GM12873 (cell line): ENCODE data around the gene MMP17.

ENCODE experiments used
- TF ChIP-seq, protein P1 (sequence below): IDR thresholded peaks from 2 replicates; pipeline ENCODE4 v1.5.1; 2012; ENCODE audit warnings: low read depth, mild to moderate bottlenecking, moderate library complexity, low read length, control low read depth; ENCODE audit not compliant: insufficient read depth; ENCODE audit errors: missing control alignments

Gene MMP17

DNA sequence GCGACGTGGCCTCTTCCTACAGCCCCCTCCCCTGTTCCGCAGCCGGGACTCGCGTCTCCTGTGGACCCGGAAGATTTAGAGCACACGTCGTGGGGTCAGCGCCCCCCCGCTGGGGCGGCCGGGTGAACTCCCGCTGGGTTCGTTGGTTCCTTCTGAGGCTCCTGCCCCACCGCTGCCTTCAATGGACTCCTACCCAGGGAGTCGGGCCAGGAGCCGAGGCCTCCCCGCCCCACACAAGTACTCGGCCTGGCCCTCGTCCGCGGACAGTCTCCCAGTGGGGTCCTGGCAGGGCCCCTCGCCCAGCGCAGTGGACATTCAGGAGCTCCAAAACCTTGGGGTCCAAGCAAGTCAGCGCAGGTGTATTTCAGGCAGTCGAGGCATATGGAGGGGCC lies 1.2 kb downstream of the MMP17 start:
- TF ChIP-seq, protein P1, sequence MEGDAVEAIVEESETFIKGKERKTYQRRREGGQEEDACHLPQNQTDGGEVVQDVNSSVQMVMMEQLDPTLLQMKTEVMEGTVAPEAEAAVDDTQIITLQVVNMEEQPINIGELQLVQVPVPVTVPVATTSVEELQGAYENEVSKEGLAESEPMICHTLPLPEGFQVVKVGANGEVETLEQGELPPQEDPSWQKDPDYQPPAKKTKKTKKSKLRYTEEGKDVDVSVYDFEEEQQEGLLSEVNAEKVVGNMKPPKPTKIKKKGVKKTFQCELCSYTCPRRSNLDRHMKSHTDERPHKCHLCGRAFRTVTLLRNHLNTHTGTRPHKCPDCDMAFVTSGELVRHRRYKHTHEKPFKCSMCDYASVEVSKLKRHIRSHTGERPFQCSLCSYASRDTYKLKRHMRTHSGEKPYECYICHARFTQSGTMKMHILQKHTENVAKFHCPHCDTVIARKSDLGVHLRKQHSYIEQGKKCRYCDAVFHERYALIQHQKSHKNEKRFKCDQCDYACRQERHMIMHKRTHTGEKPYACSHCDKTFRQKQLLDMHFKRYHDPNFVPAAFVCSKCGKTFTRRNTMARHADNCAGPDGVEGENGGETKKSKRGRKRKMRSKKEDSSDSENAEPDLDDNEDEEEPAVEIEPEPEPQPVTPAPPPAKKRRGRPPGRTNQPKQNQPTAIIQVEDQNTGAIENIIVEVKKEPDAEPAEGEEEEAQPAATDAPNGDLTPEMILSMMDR = no peak

DNA sequence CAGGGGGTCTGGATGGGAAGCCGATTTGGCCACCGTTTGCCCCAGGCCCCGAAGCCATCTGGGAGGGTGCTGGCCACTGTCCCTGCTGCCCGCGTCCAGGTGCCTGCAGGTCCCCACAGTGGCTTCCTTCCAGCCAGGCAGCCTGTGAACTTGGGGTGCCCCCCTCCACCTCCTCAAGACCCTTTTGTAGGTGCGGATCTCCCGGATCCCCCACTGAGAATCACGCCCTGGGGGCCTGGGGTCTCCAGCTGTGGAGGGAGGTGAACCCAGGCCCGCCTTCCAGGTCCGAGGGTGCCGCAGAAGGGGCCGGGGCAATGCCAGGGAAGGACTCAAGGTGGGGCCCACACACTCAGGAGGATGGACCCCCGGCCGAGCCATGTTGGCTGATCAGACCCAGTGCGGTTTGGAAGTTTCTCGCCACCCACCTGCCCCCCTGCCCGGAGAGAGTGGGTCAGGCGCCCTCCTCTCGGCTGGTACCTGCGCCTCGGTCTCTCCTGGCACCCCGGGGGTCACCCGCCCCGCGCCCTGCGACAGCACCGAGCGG lies 1.7 kb downstream of the MMP17 start:
- TF ChIP-seq, protein P1 = no peak

DNA sequence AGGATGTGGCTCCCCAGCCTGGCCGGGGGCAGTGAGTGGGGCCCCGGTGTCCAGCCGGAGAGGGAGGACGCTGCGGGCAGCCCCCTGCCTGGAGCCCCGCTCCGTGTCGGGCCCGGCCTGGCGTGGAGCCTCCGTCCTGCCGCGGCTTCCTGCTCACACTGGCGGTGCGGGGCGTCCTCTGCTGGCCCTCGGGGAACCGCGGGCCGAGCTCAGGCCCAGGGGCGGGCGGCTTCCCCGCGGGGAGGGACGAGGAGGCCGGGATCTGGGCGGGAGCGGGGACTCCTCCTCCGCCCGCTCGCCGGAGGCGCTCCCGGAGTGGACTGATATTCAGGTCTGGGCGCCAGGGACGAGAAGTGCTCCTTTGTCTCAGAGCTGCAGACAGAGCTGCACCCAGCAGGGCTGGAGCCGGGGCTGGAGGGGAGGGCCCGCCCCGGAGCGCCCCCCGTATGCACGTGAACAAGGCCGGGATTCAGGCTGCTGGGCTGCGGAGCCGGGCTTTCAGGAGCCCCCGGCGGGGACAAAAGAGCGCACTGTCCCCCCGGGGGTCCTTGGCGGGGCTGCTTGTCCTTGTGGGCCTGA lies 2.2 kb downstream of the MMP17 start:
- TF ChIP-seq, protein P1 = peak; percentile 59

DNA sequence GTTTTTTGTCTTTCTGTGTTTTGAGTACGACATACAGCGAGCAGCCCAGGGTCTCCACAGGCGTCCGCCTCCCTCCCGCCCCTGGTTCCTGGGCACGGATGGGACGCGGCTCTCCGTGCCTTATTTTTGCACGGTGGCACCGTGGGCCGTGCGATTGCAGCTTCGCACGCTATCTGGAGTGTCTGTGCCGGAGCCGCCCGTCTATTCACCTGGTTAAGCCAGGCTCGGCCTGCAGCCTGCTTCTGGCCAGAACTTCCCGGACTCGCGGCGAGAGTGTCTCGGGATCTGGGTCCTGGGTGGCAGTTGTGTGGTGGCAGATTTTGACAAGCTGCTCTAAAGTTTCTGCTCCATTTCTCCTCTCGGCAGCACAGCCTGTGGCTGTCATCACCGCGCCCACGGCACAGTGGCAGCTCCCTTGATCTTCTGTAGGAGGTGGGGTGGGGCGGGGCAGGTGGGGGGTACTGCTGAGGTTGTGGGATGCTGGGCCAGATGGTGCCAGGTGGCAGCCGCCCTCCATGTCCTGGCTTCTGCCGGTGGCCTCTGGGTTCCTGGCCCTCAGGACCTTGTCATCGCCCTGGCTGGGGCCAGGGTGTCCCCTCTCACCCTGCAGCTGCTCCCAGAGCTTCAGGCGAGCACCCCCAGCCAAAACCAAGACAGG lies 2.9 kb downstream of the MMP17 start:
- TF ChIP-seq, protein P1 = no peak

DNA sequence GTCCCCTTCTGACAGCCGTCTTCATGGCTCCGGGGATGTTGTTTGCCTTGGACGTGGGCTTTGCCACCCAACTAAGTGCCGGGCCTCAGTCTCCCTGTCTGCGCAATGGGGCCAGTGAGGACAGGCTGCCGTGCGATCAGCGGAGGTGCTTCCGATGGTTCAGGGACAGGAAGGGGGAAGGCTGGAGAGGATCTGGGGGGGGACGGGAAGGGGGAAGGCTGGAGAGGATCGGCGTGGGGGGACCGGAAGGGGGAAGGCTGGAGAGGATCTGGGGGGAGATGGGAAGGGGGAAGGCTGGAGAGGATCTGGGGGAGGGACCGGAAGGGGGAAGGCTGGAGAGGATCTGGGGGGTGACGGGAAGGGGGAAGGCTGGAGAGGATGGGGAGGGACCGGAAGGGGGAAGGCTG lies 3.4 kb downstream of the MMP17 start:
- TF ChIP-seq, protein P1 = no peak

DNA sequence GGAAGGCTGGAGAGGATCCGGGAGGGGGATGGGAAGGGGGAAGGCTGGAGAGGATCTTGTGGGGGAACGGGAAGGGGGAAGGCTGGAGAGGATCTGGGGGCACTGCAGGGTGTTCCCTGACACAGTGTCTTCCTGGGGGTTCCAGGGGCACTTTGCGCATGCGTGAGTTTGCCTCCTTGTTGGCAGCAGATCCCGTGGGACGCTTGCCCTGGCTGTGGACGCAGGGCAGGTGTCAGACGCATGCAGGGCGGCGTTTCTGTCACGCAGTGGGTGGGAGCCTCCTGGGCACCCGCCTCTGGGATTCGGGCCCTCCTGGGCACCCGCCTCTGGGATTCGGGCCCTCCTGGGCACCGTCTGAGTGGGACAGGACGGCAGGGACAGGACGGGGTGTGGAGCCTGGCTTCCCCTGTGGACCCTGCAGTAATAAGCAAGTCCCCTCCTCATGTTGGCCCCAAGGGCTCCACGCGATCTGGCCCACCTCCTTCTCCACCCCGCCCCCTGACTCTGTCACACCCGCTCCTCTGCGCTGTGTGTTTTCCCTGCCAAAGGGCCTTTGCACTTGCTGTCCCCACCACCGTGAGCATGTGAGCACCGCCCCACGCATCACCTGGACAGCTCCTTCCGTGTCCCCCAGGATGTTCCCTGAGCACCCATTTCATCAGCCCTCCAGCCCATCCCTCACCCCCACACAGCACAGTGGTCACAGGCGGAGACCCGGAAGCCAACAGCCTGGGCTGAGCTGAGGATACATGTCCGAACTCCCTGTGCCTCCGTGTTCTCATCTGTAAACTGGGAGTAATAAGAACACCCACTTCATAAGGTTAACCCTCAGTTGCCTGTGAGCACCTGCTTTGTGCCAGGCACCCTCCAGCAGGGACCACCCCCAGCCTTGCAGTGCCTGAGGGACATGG lies 4.4 kb downstream of the MMP17 start:
- TF ChIP-seq, protein P1 = no peak
